CD4-positive, alpha-beta T cell (primary cell): Measurements from ENCODE around the gene CTTNBP2. TPM values are rescaled to one million over a fixed set of nuclear protein-coding genes. Genes with fewer than 3 reads are reported as not detected.

Experiments used
- ATAC-seq: fragments of 200-7000 bp; cut with Tn5 transposase; one replicate; pipeline ENCODE4 v1.10.0; 2022; ENCODE audit warnings: mild to moderate bottlenecking; ENCODE audit not compliant: poor library complexity
- CTCF ChIA-PET: fragments of 350-600 bp; sonication (Branson Sonifier 250); formaldehyde crosslinking; loops from one replicate; lab custom pipeline; 2021; ENCODE audit warnings: antibody characterized with exemption, inconsistent platforms; lab: Charles Lee
- POLR2A ChIA-PET: fragments of 350-600 bp; sonication (Branson Sonifier 250); formaldehyde crosslinking; loops from one replicate; lab custom pipeline; 2021; ENCODE audit warnings: antibody characterized with exemption, inconsistent platforms; lab: Charles Lee
- DNase-seq, 14 experiments: peaks; one replicate each; pipeline ENCODE4 v3.0.0-alpha.2; 2013 to 2020; ENCODE audit warnings: mixed read lengths in 2 of 14
- H3K27ac ChIP-seq, 2 donors: one replicate each; pipeline versions ENCODE4 v1.5.1 to v1.7.0; 2013; ENCODE audit warnings: low read length in 2 of 2, low read depth in 1 of 2, mild to moderate bottlenecking in 1 of 2
- H3K27me3 ChIP-seq, 2 experiments: 1 replicate in 1 of 2; 2 replicates in 1 of 2; pipeline versions ENCODE4 v1.6.1 to v1.7.0; 2013; ENCODE audit warnings: low read length in 2 of 2, control low read depth in 1 of 2, mild to moderate bottlenecking in 1 of 2, moderate library complexity in 1 of 2; ENCODE audit not compliant: insufficient read depth in 2 of 2, control insufficient read depth in 1 of 2
- H3K36me3 ChIP-seq: one replicate; pipeline ENCODE4 v1.6.1; 2013; ENCODE audit warnings: low read length, control low read depth; ENCODE audit not compliant: insufficient read depth
- H3K4me1 ChIP-seq: one replicate; pipeline ENCODE4 v1.6.1; 2013; ENCODE audit warnings: low read length, control low read depth; ENCODE audit not compliant: insufficient read depth
- H3K4me3 ChIP-seq: one replicate; pipeline ENCODE4 v1.5.1; 2013; ENCODE audit warnings: mild to moderate bottlenecking, low read length, moderate library complexity
- H3K9me3 ChIP-seq, 2 experiments: 1 replicate in 1 of 2; 2 replicates in 1 of 2; pipeline versions ENCODE4 v1.6.1 to v1.7.0; 2013; ENCODE audit warnings: low read length in 2 of 2, mild to moderate bottlenecking in 2 of 2, control low read depth in 1 of 2, moderate library complexity in 1 of 2; ENCODE audit not compliant: control insufficient read depth in 1 of 2, insufficient read depth in 1 of 2
- H3K27ac Mint-ChIP-seq: one replicate; pipeline ENCODE4 v1.8.0; 2020; ENCODE audit warnings: mixed read lengths
- H3K27me3 Mint-ChIP-seq: one replicate; pipeline ENCODE4 v1.8.0; 2021; ENCODE audit warnings: mixed read lengths
- H3K36me3 Mint-ChIP-seq: one replicate; pipeline ENCODE4 v1.8.0; 2021; ENCODE audit warnings: low read depth, mixed read lengths
- H3K4me1 Mint-ChIP-seq: one replicate; pipeline ENCODE4 v1.8.0; 2021; ENCODE audit warnings: low read depth, mixed read lengths
- H3K4me3 Mint-ChIP-seq: one replicate; pipeline ENCODE4 v1.8.0; 2020; ENCODE audit warnings: mild to moderate bottlenecking, mixed read lengths
- H3K9me3 Mint-ChIP-seq: one replicate; pipeline ENCODE4 v1.8.0; 2020; ENCODE audit warnings: mixed read lengths
- intact Hi-C, 2 experiments: fragments of 100-400 bp; cut with DNase I in 1 of 2; cut with micrococcal nuclease in 1 of 2; formaldehyde crosslinking; loops; one replicate each; pipeline versions ENCODE4 v1.15.1 to v1.9.0; 2023 to 2025; cut with DNase I, micrococcal nuclease
- total RNA-seq, 174 experiments: library from RNA in 2 of 174; stranded (reverse) in 2 of 174; gene quantifications; one replicate each; pipeline ENCODE4 v1.2.3 and lab custom pipeline; 2021 to 2026
- TF ChIP-seq, protein P1 (sequence below): fragments of 200-600 bp; IDR thresholded peaks from one replicate; pipeline ENCODE4 v1.8.0; 2022; ENCODE audit warnings: antibody characterized with exemption, mild to moderate bottlenecking

CTTNBP2 gene
- total RNA-seq, 2 experiments from 2014 or later, result not detected

DNA sequence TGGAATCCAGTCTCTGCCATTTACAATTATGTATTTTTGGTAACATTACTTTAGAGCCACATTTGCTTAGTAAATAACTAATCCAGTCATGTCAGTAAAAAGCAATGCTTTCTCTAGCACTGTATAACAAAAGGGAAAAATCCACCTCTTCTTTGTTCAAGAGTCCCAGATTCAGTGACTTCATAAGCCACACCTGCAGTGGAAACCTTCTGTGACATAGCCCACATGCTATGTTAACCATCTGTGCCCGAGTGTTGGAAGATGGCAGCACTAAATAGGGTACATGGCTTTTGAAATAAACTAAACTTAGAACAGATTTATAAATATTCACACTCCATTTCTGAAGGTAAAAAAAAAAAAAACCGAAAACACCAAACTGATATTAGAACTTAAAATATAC is 83.0 kb downstream of the CTTNBP2 start:
- TF ChIP-seq, protein P1, sequence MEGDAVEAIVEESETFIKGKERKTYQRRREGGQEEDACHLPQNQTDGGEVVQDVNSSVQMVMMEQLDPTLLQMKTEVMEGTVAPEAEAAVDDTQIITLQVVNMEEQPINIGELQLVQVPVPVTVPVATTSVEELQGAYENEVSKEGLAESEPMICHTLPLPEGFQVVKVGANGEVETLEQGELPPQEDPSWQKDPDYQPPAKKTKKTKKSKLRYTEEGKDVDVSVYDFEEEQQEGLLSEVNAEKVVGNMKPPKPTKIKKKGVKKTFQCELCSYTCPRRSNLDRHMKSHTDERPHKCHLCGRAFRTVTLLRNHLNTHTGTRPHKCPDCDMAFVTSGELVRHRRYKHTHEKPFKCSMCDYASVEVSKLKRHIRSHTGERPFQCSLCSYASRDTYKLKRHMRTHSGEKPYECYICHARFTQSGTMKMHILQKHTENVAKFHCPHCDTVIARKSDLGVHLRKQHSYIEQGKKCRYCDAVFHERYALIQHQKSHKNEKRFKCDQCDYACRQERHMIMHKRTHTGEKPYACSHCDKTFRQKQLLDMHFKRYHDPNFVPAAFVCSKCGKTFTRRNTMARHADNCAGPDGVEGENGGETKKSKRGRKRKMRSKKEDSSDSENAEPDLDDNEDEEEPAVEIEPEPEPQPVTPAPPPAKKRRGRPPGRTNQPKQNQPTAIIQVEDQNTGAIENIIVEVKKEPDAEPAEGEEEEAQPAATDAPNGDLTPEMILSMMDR, result no peak
- H3K27me3 Mint-ChIP-seq, result peaks cover 17% of the 10 kb centered on the region
- no peak overlapping the region for H3K4me3 ChIP-seq
- no peak overlapping the region for H3K27ac Mint-ChIP-seq
- H3K9me3 Mint-ChIP-seq, result no peaks in the 10 kb centered on the region
- DNase-seq, result no peak
- POLR2A ChIA-PET, result no interaction called here
- no peak overlapping the region for H3K27ac ChIP-seq
- H3K36me3 Mint-ChIP-seq, result no peaks in the 10 kb centered on the region
- no peak overlapping the region for H3K4me3 Mint-ChIP-seq
- H3K36me3 ChIP-seq, result no peaks in the 10 kb centered on the region
- intact Hi-C loops, result no loop called here
- no peaks in the 10 kb centered on the region for H3K9me3 ChIP-seq
- ATAC-seq, result no peak
- no peaks in the 10 kb centered on the region for H3K4me1 Mint-ChIP-seq
- CTCF ChIA-PET, result no interaction called here
- no peaks in the 10 kb centered on the region for H3K27me3 ChIP-seq
- H3K4me1 ChIP-seq, result no peaks in the 10 kb centered on the region

DNA sequence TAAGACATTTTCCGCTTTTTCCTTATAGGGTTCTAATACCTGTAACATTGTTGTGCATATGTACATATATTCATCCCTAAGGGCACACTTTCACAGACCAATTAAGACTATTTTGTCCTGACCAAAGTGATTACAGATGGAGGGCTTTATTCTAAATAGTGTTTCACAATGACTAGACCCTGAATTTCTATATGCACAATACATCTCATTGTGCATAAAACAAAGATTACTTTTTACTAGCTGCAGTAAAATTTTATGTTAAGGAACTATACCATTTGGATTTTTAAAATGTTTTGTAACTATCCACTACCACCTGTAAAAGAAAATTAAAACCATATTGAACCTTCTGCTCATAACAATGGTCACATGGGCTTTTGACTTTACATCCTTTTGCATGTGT is 87.8 kb downstream of the CTTNBP2 start:
- Histone ChIP-seq H3K4me3 (no peak overlapping the region), H3K36me3 (no peaks in the 10 kb centered on the region), H3K9me3 (peaks cover 0 to 3% of the 10 kb centered on the region in 2 experiments), H3K27me3 (no peaks in the 10 kb centered on the region), H3K4me1 (no peaks in the 10 kb centered on the region), H3K27ac (no peak overlapping the region)
- POLR2A ChIA-PET, result no interaction called here
- no peaks in the 10 kb centered on the region for H3K4me1 Mint-ChIP-seq
- no peak overlapping the region for H3K27ac Mint-ChIP-seq
- no peaks in the 10 kb centered on the region for H3K9me3 Mint-ChIP-seq
- H3K36me3 Mint-ChIP-seq, result no peaks in the 10 kb centered on the region
- CTCF ChIA-PET, result no interaction called here
- H3K27me3 Mint-ChIP-seq, result peaks cover 9% of the 10 kb centered on the region
- H3K4me3 Mint-ChIP-seq, result no peak overlapping the region
- DNase-seq (no peak), ATAC-seq (no peak)
- intact Hi-C loops, result no loop called here
- TF ChIP-seq, protein P1, result no peak

DNA sequence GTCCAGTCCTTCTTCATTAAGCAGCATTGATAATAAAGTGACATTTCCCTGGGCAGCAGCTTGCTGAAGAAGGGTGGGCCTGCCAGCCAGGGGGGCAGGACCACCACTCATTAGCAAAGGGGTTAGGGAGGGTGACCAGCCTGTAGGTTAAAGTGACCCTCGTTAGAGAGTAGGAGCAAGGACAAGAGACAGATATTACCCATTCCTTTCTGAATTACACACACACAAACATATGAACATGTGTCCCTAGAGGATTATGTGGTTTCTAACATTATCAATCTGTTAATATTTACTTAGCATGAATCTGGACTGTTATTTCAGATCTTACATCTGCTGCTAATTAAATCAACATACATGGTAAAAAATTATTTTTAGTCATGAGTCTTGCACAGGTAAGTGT is 88.9 kb downstream of the CTTNBP2 start:
- intact Hi-C loops, result no loop called here
- Histone ChIP-seq H3K4me1 (no peaks in the 10 kb centered on the region), H3K4me3 (no peak overlapping the region), H3K9me3 (peaks cover 0 to 3% of the 10 kb centered on the region in 2 experiments), H3K36me3 (no peaks in the 10 kb centered on the region), H3K27ac (no peak overlapping the region), H3K27me3 (no peaks in the 10 kb centered on the region)
- Mint-ChIP-seq H3K36me3 (no peaks in the 10 kb centered on the region), H3K27ac (no peak overlapping the region), H3K9me3 (no peaks in the 10 kb centered on the region), H3K4me1 (no peaks in the 10 kb centered on the region), H3K4me3 (no peak overlapping the region), H3K27me3 (peaks cover 9% of the 10 kb centered on the region)
- CTCF ChIA-PET, result no interaction called here
- POLR2A ChIA-PET, result no interaction called here
- DNase-seq (no peak), ATAC-seq (no peak)
- TF ChIP-seq, protein P1, result no peak
